Mesenchymal stem cell (in vitro differentiated cells and primary cell): ENCODE measurements around the gene ARID3B. TPM values are rescaled to one million over a fixed set of nuclear protein-coding genes. Genes with fewer than 3 reads are reported as not detected.

Source experiments
- DNase-seq: peaks from one replicate; pipeline ENCODE4 v3.0.0-alpha.2; 2013
- H2AFZ ChIP-seq: one replicate; pipeline ENCODE4 v1.6.1; 2013; ENCODE audit warnings: low read depth, mild to moderate bottlenecking, control low read depth, inconsistent platforms, low read length, moderate library complexity
- H2AK5ac ChIP-seq: 2 replicates; pipeline ENCODE4 v1.6.1; 2013; ENCODE audit warnings: low read length, moderate library complexity, mild to moderate bottlenecking, inconsistent platforms; ENCODE audit not compliant: severe bottlenecking
- H2BK120ac ChIP-seq: one replicate; pipeline ENCODE4 v1.6.1; 2013; ENCODE audit warnings: low read depth, mild to moderate bottlenecking, inconsistent platforms, low read length, moderate library complexity
- H2BK12ac ChIP-seq, 2 experiments: one replicate each; pipeline ENCODE4 v1.6.1; 2013; ENCODE audit warnings: inconsistent platforms in 2 of 2, low read length in 2 of 2, mild to moderate bottlenecking in 2 of 2, moderate library complexity in 2 of 2, control low read depth in 1 of 2
- H2BK15ac ChIP-seq: one replicate; pipeline ENCODE4 v1.6.1; 2013; ENCODE audit warnings: mild to moderate bottlenecking, low read depth, inconsistent platforms; ENCODE audit not compliant: poor library complexity, severe bottlenecking
- H2BK5ac ChIP-seq: 2 replicates; pipeline ENCODE4 v1.6.1; 2013; ENCODE audit warnings: low read depth, mild to moderate bottlenecking, low read length, control low read depth, inconsistent platforms; ENCODE audit not compliant: poor library complexity, severe bottlenecking
- H3K14ac ChIP-seq, 2 experiments: one replicate each; pipeline ENCODE4 v1.6.1; 2013; ENCODE audit warnings: inconsistent platforms in 2 of 2, low read length in 2 of 2, control low read depth in 1 of 2, mild to moderate bottlenecking in 1 of 2, moderate library complexity in 1 of 2
- H3K18ac ChIP-seq, 2 experiments: one replicate each; pipeline ENCODE4 v1.6.1; 2013; ENCODE audit warnings: inconsistent platforms in 2 of 2, low read length in 2 of 2, control low read depth in 1 of 2, low read depth in 1 of 2, mild to moderate bottlenecking in 1 of 2
- H3K23ac ChIP-seq, 2 experiments: one replicate each; pipeline ENCODE4 v1.6.1; 2013; ENCODE audit warnings: inconsistent platforms in 2 of 2, low read length in 2 of 2, mild to moderate bottlenecking in 2 of 2, moderate library complexity in 2 of 2, control low read depth in 1 of 2
- H3K27ac ChIP-seq: 2 replicates; pipeline ENCODE4 v1.5.1; 2013; ENCODE audit warnings: mild to moderate bottlenecking, moderate library complexity, low read length, control low read depth, inconsistent platforms; ENCODE audit not compliant: poor library complexity, severe bottlenecking
- H3K27me3 ChIP-seq, 2 experiments: 2 replicates each; pipeline versions ENCODE4 v1.6.1 to v1.7.0; 2013; ENCODE audit warnings: low read length in 2 of 2, mild to moderate bottlenecking in 2 of 2, moderate library complexity in 2 of 2, control low read depth in 1 of 2, inconsistent platforms in 1 of 2; ENCODE audit not compliant: control insufficient read depth in 1 of 2, insufficient read depth in 1 of 2
- H3K36me3 ChIP-seq, 2 experiments: 2 replicates each; pipeline versions ENCODE4 v1.6.1 to v1.7.0; 2013; ENCODE audit warnings: low read length in 2 of 2, control low read depth in 1 of 2, inconsistent platforms in 1 of 2, low read depth in 1 of 2, mild to moderate bottlenecking in 1 of 2; ENCODE audit not compliant: insufficient read depth in 2 of 2, control insufficient read depth in 1 of 2
- H3K4ac ChIP-seq, 2 experiments: one replicate each; pipeline ENCODE4 v1.6.1; 2013; ENCODE audit warnings: inconsistent platforms in 2 of 2, low read length in 2 of 2, mild to moderate bottlenecking in 2 of 2, moderate library complexity in 2 of 2, control low read depth in 1 of 2, low read depth in 1 of 2
- H3K4me1 ChIP-seq: 2 replicates; pipeline ENCODE4 v1.6.1; 2013; ENCODE audit warnings: low read depth, low read length, control low read depth; ENCODE audit not compliant: control insufficient read depth, insufficient read depth
- H3K4me2 ChIP-seq: 2 replicates; pipeline ENCODE4 v1.6.1; 2013; ENCODE audit warnings: low read length, mild to moderate bottlenecking, inconsistent platforms; ENCODE audit not compliant: poor library complexity, severe bottlenecking
- H3K4me3 ChIP-seq, 2 experiments: 2 replicates each; pipeline versions ENCODE4 v1.5.1 to v1.7.0; 2013; ENCODE audit warnings: low read length in 2 of 2, mild to moderate bottlenecking in 2 of 2, control low read depth in 1 of 2, low read depth in 1 of 2; ENCODE audit not compliant: insufficient read depth in 1 of 2
- H3K79me1 ChIP-seq: replicated peaks from 2 replicates; pipeline ENCODE4 v1.6.1; 2013; ENCODE audit warnings: mild to moderate bottlenecking, control low read depth, low read length, inconsistent platforms; ENCODE audit not compliant: poor library complexity, severe bottlenecking
- H3K9ac ChIP-seq: 2 replicates; pipeline ENCODE4 v1.7.0; 2013; ENCODE audit warnings: mild to moderate bottlenecking, low read length, moderate library complexity
- H3K9me3 ChIP-seq: 2 replicates; pipeline ENCODE4 v1.7.0; 2013; ENCODE audit warnings: mild to moderate bottlenecking, low read length; ENCODE audit not compliant: control insufficient read depth
- H4K8ac ChIP-seq: one replicate; pipeline ENCODE4 v1.6.1; 2013; ENCODE audit warnings: inconsistent platforms, mild to moderate bottlenecking, low read length, moderate library complexity
- H4K91ac ChIP-seq: one replicate; pipeline ENCODE4 v1.6.1; 2013; ENCODE audit warnings: mild to moderate bottlenecking, low read length, inconsistent platforms
- WGBS: methylation state at CpG from one replicate; pipeline ENCODE4 v1.1.7; 2013; ENCODE audit warnings: mixed read lengths; 5-methylcytosine and 5-hydroxymethylcytosine counted together
- polyA plus RNA-seq, 2 experiments: library from polyadenylated mRNA; stranded (reverse); fragments of 200-250 nt; gene quantifications; one replicate each; pipeline ENCODE4 v1.2.3, GENCODE V29; 2013

The ARID3B gene
- polyA plus RNA-seq (2013, experiment 1 of 2) = 4.1 TPM
- 3.8 TPM for polyA plus RNA-seq (2013, experiment 2 of 2)

- peaks cover 15% of the 10 kb centered on the region for H3K4me1 ChIP-seq
- H3K4me2 ChIP-seq = peak within 1 kb of the TSS; percentile 97
- peak within 1 kb of the TSS in 1 of 2 experiments; percentile 55 for H3K14ac ChIP-seq
- H3K9ac ChIP-seq = peak within 1 kb of the TSS; percentile 90
- H3K36me3 ChIP-seq = peaks cover 0 to 3% of the 10 kb centered on the region in 2 experiments
- H3K27me3 ChIP-seq = no peaks in the 10 kb centered on the region
- peak within 1 kb of the TSS; percentile 91 to 94 for H3K4me3 ChIP-seq
- no peaks in the 10 kb centered on the region for H3K9me3 ChIP-seq
- H3K27ac ChIP-seq = peak within 1 kb of the TSS; percentile 35
- no peak within 1 kb of the TSS for H2AK5ac ChIP-seq
- H3K79me1 ChIP-seq = peaks cover 7% of the 10 kb centered on the region
- H2AFZ ChIP-seq = peak within 1 kb of the TSS; percentile 93
- no peak within 1 kb of the TSS for H2BK5ac ChIP-seq
- H3K18ac ChIP-seq = peak within 1 kb of the TSS in 1 of 2 experiments; percentile 92
- H4K91ac ChIP-seq = no peak within 1 kb of the TSS
- H2BK15ac ChIP-seq = peak within 1 kb of the TSS; percentile 12
- peak within 1 kb of the TSS; percentile 54 for H2BK120ac ChIP-seq
- H3K23ac ChIP-seq = peak within 1 kb of the TSS in 1 of 2 experiments; percentile 92
- peak within 1 kb of the TSS in 1 of 2 experiments; percentile 69 for H2BK12ac ChIP-seq
- DNase-seq = peak; percentile 98
- H4K8ac ChIP-seq = peak within 1 kb of the TSS; percentile 79
- WGBS = 1% methylated on average over 46 of the region's 73 CpGs
- peak within 1 kb of the TSS in 1 of 2 experiments; percentile 67 for H3K4ac ChIP-seq
Measured at GRCh38 chr15:74540761-74541493, at the start of gene ARID3B. ARID3B (plus strand) TSS chr15:74541220; CDS start chr15:74543937, 2,717 bp downstream.

- no peaks in the 10 kb centered on the region for H3K9me3 ChIP-seq
- no peak overlapping the region for H4K91ac ChIP-seq
- H3K27ac ChIP-seq = no peak overlapping the region
- H3K27me3 ChIP-seq = no peaks in the 10 kb centered on the region
- no peaks in the 10 kb centered on the region for H3K79me1 ChIP-seq
- no peak overlapping the region for H4K8ac ChIP-seq
- H2BK12ac ChIP-seq = no peak overlapping the region
- no peak for DNase-seq
- H2AFZ ChIP-seq = no peak overlapping the region
- no peaks in the 10 kb centered on the region for H3K36me3 ChIP-seq
- no peak overlapping the region for H3K4me2 ChIP-seq
- no peaks in the 10 kb centered on the region for H3K4me1 ChIP-seq
- H3K23ac ChIP-seq = no peak overlapping the region
- H3K4ac ChIP-seq = no peak overlapping the region
- 80% methylated on average over 1 of the region's 3 CpGs for WGBS
- H2BK5ac ChIP-seq = no peak overlapping the region
- H2AK5ac ChIP-seq = no peak overlapping the region
- no peak overlapping the region for H3K18ac ChIP-seq
- H3K14ac ChIP-seq = no peak overlapping the region
- no peak overlapping the region for H3K4me3 ChIP-seq
- no peak overlapping the region for H2BK120ac ChIP-seq
- H3K9ac ChIP-seq = no peak overlapping the region
- H2BK15ac ChIP-seq = no peak overlapping the region
Measured at GRCh38 chr15:74496648-74497047, 44.4 kb upstream of the ARID3B start.

- Histone ChIP-seq H3K4me3 (no peak overlapping the region), H3K79me1 (no peaks in the 10 kb centered on the region), H3K9ac (no peak overlapping the region), H3K9me3 (no peaks in the 10 kb centered on the region), H3K23ac (no peak overlapping the region), H2BK120ac (no peak overlapping the region), H4K91ac (no peak overlapping the region), H3K4ac (no peak overlapping the region), H3K27ac (no peak overlapping the region), H2BK5ac (no peak overlapping the region), H4K8ac (no peak overlapping the region), H2BK12ac (no peak overlapping the region), H2AFZ (no peak overlapping the region), H3K14ac (no peak overlapping the region), H2BK15ac (no peak overlapping the region), H3K36me3 (no peaks in the 10 kb centered on the region), H3K4me2 (no peak overlapping the region), H2AK5ac (no peak overlapping the region), H3K27me3 (no peaks in the 10 kb centered on the region), H3K18ac (no peak overlapping the region), H3K4me1 (no peaks in the 10 kb centered on the region)
- no peak for DNase-seq
- 87% methylated on average over 1 of the region's 2 CpGs for WGBS
Measured at GRCh38 chr15:74497584-74497983, 43.4 kb upstream of the ARID3B start.

GRCh38 chr15:74499366-74499765 lies 41.7 kb upstream of the ARID3B start:
- 87% methylated on average over 2 of the region's 2 CpGs for WGBS
- H3K4me2 ChIP-seq = no peak overlapping the region
- DNase-seq = no peak
- no peak overlapping the region for H3K18ac ChIP-seq
- no peak overlapping the region for H2BK12ac ChIP-seq
- H3K27ac ChIP-seq = no peak overlapping the region
- H3K36me3 ChIP-seq = no peaks in the 10 kb centered on the region
- H3K4me3 ChIP-seq = no peak overlapping the region
- H3K27me3 ChIP-seq = no peaks in the 10 kb centered on the region
- H3K79me1 ChIP-seq = no peaks in the 10 kb centered on the region
- no peak overlapping the region for H3K23ac ChIP-seq
- no peak overlapping the region for H3K14ac ChIP-seq
- no peak overlapping the region for H3K4ac ChIP-seq
- no peak overlapping the region for H2BK120ac ChIP-seq
- no peak overlapping the region for H4K8ac ChIP-seq
- H2BK15ac ChIP-seq = no peak overlapping the region
- no peak overlapping the region for H4K91ac ChIP-seq
- no peak overlapping the region for H3K9ac ChIP-seq
- no peaks in the 10 kb centered on the region for H3K9me3 ChIP-seq
- no peak overlapping the region for H2BK5ac ChIP-seq
- H2AFZ ChIP-seq = no peak overlapping the region
- no peaks in the 10 kb centered on the region for H3K4me1 ChIP-seq
- no peak overlapping the region for H2AK5ac ChIP-seq
